GM18508 (cell line): ENCODE results near the gene KLHL42.

Source experiments
- ATAC-seq: cut with Tn5 transposase; IDR thresholded peaks from one replicate; pipeline ENCODE4 v1.9.1; 2021; ENCODE audit warnings: moderate number of reproducible peaks; ENCODE audit not compliant: insufficient read depth, unreplicated experiment

The KLHL42 gene

GRCh38 chr12:27779416-27779919 lies 565 bp upstream of the KLHL42 start:
- peak; percentile 30 for ATAC-seq

GRCh38 chr12:27780612-27781408 lies 777 bp downstream of the KLHL42 start:
- ATAC-seq = peak; percentile 22

GRCh38 chr12:27781680-27782079 lies 1.6 kb downstream of the KLHL42 start:
- ATAC-seq = no peak

- no peak for ATAC-seq
Observed at GRCh38 chr12:27782481-27782880, 2.4 kb downstream of the KLHL42 start.

GRCh38 chr12:27785882-27786570 lies 6.0 kb downstream of the KLHL42 start:
- no peak for ATAC-seq

- ATAC-seq = no peak
Observed at GRCh38 chr12:27787559-27787958, 7.5 kb downstream of the KLHL42 start.

- ATAC-seq = no peak
Observed at GRCh38 chr12:27790179-27790578, 10.1 kb downstream of the KLHL42 start.

GRCh38 chr12:27794818-27795584 lies 15.0 kb downstream of the KLHL42 start:
- ATAC-seq = no peak

- ATAC-seq = no peak
Observed at GRCh38 chr12:27796128-27796527, 16.1 kb downstream of the KLHL42 start.

GRCh38 chr12:27797301-27798025 lies 17.4 kb downstream of the KLHL42 start:
- ATAC-seq = no peak

- no peak for ATAC-seq
Observed at GRCh38 chr12:27800819-27801218, 20.8 kb downstream of the KLHL42 start.

GRCh38 chr12:27801630-27802029 lies 21.6 kb downstream of the KLHL42 start:
- ATAC-seq = no peak

GRCh38 chr12:27802511-27802910 lies 22.5 kb downstream of the KLHL42 start:
- ATAC-seq = no peak

- ATAC-seq = no peak
Observed at GRCh38 chr12:27802936-27803335, 22.9 kb downstream of the KLHL42 start.

- no peak for ATAC-seq
Observed at GRCh38 chr12:27805238-27805637, 25.2 kb downstream of the KLHL42 start.

GRCh38 chr12:27806259-27806658 lies 26.2 kb downstream of the KLHL42 start:
- no peak for ATAC-seq

GRCh38 chr12:27807063-27807703 lies 27.1 kb downstream of the KLHL42 start:
- no peak for ATAC-seq

- ATAC-seq = no peak
Observed at GRCh38 chr12:27808841-27809240, 28.8 kb downstream of the KLHL42 start.

GRCh38 chr12:27810756-27811155 lies 30.7 kb downstream of the KLHL42 start:
- ATAC-seq = no peak

GRCh38 chr12:27812502-27812901 lies 32.5 kb downstream of the KLHL42 start:
- no peak for ATAC-seq
